NB4 (cell line): ENCODE measurements around the gene SURF2.
"Not testable (repeated sequence)": the region's sequence is repeated elsewhere in the genome, so short reads cannot be mapped to it uniquely, and the experiment has no call there.

Source experiments
- DNase-seq: peaks from one replicate; pipeline ENCODE4 v3.0.0; 2010; ENCODE audit warnings: low read depth
- H3K4me3 ChIP-seq: one replicate; pipeline ENCODE4 v1.5.1; 2011; ENCODE audit warnings: mild to moderate bottlenecking, low read depth, low read length, moderate library complexity
- MYC ChIP-seq: IDR thresholded peaks from 2 replicates; pipeline ENCODE4 v1.6.1; 2011; ENCODE audit warnings: low read depth, low read length
- POLR2A ChIP-seq: IDR thresholded peaks from 2 replicates; pipeline ENCODE4 v1.6.1; 2011; ENCODE audit warnings: mild to moderate bottlenecking; ENCODE audit not compliant: insufficient read length; ENCODE audit errors: extremely low read depth
- TF ChIP-seq, protein P1 (sequence below): IDR thresholded peaks from one replicate; pipeline ENCODE4 v1.5.1; 2012; ENCODE audit warnings: low read depth, low read length
- TF ChIP-seq, protein P2 (sequence below): IDR thresholded peaks from 2 replicates; pipeline ENCODE4 v1.6.1; 2011; ENCODE audit warnings: low read depth, low read length

SURF2 gene

DNA sequence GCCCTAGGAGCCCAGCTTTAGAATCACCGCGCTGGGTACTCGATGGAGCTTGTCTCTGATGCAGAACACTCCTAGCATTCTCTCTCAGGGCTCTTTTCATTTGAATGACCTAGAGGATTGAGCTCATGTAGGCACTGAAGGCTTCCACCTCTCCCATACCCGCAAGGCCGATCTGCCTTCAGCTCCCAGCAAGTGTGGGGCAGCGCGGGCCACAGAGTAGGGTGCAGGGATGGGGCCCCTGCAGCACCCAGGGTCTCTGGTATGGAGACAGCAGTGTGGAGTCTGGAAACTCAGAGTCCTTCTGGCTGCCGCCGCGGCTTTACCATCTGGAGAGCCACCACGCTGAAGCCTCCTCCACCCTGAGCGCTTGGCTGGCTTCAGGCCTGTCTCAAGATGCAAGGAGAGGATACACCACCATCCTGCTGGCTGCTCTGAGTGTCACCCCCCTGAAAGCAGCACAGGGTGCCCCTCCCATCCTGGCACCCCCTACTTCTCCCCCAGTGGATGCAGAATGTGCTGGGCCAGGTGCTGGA, 32.7 kb downstream of the SURF2 start:
- no peak overlapping the region for H3K4me3 ChIP-seq
- no peak for DNase-seq
- TF ChIP-seq POLR2A (no peak), MYC (no peak)
- TF ChIP-seq, protein P1, sequence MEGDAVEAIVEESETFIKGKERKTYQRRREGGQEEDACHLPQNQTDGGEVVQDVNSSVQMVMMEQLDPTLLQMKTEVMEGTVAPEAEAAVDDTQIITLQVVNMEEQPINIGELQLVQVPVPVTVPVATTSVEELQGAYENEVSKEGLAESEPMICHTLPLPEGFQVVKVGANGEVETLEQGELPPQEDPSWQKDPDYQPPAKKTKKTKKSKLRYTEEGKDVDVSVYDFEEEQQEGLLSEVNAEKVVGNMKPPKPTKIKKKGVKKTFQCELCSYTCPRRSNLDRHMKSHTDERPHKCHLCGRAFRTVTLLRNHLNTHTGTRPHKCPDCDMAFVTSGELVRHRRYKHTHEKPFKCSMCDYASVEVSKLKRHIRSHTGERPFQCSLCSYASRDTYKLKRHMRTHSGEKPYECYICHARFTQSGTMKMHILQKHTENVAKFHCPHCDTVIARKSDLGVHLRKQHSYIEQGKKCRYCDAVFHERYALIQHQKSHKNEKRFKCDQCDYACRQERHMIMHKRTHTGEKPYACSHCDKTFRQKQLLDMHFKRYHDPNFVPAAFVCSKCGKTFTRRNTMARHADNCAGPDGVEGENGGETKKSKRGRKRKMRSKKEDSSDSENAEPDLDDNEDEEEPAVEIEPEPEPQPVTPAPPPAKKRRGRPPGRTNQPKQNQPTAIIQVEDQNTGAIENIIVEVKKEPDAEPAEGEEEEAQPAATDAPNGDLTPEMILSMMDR, result no peak
- TF ChIP-seq, protein P2, sequence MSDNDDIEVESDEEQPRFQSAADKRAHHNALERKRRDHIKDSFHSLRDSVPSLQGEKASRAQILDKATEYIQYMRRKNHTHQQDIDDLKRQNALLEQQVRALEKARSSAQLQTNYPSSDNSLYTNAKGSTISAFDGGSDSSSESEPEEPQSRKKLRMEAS, result no peak

DNA sequence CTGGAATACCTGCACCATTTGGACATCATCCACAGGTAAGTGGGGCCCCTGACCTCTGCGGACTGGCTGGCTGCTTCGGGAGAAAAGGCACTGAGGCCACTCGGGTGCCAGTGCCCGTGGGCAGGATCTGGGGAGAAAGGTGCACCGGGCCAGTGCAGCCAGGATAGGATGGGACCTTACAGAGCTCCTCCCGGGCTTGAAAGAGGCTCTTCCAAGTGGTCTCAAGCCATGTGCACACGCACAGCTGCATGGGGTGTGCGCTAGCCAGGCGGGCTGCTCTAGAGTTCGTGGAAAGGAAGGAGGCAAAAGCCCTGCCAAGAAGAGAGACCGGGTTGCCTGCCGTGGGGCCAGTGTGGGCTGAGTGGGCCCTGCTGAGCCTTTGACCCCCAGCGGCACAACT, 33.2 kb downstream of the SURF2 start:
- TF ChIP-seq MYC, result no peak
- TF ChIP-seq POLR2A, result no peak
- TF ChIP-seq, protein P1, result no peak
- TF ChIP-seq, protein P2, result no peak
- no peak overlapping the region for H3K4me3 ChIP-seq

DNA sequence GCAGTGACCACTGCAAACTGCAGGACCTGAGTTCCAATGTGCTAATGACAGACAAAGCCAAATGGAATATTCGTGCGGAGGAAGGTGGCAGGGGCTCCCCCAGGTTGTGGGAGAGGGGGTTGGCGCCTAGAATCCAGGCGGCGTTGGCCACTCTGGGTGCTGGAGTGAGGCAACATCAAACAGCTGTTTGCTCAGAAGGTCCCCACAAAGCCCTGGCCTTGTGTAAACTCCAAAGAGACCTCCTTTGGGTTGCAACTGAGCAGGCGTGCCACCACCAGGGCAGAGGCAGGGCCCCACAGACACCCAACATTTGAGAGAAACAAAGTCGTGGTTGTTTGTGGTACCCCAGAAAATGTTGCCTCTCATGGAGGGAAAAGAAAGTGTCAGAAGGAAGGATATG, 34.4 kb downstream of the SURF2 start:
- TF ChIP-seq MYC (no peak), POLR2A (no peak)
- TF ChIP-seq, protein P1, result no peak
- TF ChIP-seq, protein P2, result no peak
- no peak overlapping the region for H3K4me3 ChIP-seq
- no peak for DNase-seq

More for the DNA sequence above, 33.2 kb downstream of the SURF2 start:
- DNase-seq, result no peak

DNA sequence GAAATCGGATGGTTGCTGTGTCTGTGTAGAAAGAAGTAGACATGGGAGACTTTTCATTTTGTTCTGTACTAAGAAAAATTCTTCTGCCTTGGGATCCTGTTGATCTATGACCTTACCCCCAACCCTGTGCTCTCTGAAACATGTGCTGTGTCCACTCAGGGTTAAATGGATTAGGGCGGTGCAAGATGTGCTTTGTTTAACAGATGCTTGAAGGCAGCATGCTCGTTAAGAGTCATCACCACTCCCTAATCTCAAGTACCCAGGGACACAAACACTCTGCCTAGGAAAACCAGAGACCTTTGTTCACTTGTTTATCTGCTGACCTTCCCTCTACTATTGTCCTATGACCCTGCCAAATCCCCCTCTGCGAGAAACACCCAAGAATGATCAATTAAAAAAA, 35.1 kb downstream of the SURF2 start:
- not testable (repeated sequence) for H3K4me3 ChIP-seq

DNA sequence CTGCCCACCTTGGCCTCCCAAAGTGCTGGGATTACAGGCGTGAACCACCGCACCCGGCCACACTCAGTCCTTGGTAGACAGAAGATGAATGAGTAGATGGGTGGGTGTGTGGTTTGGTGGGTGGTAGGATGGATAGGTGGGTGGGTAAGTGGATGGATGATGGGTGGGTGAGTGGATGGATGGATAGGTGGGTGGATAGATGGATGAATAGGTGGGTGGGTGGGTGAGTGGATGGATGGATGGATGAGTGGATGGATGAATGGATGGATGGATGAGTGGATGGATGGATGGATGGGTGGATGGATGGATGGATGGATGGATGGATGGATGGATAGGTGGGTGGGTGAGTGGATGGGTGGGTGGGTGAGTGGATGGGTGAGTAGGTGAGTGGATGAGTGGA, 36.0 kb downstream of the SURF2 start:
- H3K4me3 ChIP-seq, result not testable (repeated sequence)

More for the DNA sequence above, 35.1 kb downstream of the SURF2 start:
- DNase-seq, result not testable (repeated sequence)

DNA sequence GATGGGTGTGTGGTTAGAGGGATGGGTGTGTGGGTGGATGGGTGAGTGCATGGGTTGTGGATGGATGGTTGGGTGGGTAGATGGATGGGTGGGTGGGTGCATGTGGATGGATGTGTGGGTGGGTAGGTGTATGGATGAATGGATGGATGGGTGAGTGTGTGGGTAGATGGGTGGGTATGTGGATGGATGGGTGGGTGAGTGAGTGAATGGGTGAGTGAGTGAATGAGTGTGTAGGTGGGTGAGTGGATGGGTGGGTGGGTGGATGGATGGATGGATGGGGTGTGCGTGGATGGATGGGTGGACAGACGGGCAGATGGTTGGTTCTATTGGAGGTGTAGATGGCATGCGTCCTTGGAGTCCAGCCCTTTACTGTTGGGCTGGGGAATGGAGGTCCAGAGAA, 37.0 kb downstream of the SURF2 start:
- TF ChIP-seq, protein P1, result no peak
- no peak for TF ChIP-seq MYC
- TF ChIP-seq, protein P2, result no peak
- TF ChIP-seq POLR2A, result no peak
- no peak for DNase-seq
- no peak overlapping the region for H3K4me3 ChIP-seq

More for the DNA sequence above, 36.0 kb downstream of the SURF2 start:
- not testable (repeated sequence) for DNase-seq

DNA sequence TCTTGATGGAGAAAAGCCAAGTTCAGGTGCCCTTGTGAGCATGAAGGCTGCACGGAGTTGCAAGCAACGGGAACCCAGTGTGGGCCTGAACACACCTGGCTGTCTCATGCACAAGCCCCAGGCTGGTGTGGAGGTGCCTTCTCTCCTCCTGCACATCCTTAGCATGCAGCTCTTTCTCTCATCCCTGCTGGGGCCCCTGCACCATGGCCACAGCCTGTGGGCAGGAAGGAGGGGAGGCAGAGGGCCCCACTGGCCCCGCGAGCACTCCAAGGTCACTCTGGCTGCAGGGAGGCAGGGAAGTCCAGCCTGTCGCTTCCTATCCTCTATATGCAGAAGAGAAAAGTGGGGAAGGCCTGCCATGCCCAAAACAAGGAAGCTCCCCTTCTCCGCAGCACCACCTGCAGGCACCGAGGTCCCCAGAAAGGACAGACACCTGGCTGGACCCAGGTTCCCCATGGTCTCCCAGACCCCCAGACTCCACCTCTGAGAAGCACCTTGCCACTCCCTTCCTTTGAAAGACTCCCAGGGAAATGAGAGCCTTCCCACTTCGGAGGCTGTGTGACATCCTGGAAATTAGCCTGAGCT, 38.4 kb downstream of the SURF2 start:
- DNase-seq, result no peak

More for the DNA sequence above, 38.4 kb downstream of the SURF2 start:
- TF ChIP-seq POLR2A, result no peak
- TF ChIP-seq, protein P1, result no peak
- TF ChIP-seq MYC, result no peak
- TF ChIP-seq, protein P2, result no peak
- H3K4me3 ChIP-seq, result no peak overlapping the region
